Activated CD4-positive, alpha-beta T cell treated with anti-CD3 and anti-CD28 coated beads, Interleukin-2, amount 50 U/mL, for 48 hours (primary cell): ENCODE data around the gene PAX5.
"Not testable (repeated sequence)": the region's sequence is repeated elsewhere in the genome, so short reads cannot be mapped to it uniquely, and the experiment has no call there.

ENCODE experiments used
- DNase-seq, 2 experiments: peaks; one replicate each; pipeline ENCODE4 v3.0.0-alpha.2; 2020

The PAX5 gene

DNA sequence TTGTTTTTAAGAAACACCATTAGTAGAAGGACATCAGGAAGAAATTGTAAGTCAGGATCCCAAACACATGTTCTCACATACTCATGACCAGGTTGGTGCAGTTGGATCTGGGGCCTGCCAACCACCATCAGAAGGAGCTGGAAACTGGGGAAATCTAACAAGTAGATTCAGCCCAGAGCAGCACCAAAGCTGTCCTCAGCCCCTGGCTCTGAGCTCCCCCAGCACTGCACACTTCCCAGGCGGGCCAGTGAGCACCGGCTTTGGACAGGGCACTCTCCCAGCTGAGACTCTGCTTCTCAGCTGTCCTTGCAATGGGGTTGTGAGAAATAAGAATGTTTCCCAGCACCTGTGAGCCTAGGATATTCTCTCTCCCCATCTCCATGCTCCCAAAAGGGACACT lies 162.5 kb downstream of the PAX5 start:
- no peak for DNase-seq

DNA sequence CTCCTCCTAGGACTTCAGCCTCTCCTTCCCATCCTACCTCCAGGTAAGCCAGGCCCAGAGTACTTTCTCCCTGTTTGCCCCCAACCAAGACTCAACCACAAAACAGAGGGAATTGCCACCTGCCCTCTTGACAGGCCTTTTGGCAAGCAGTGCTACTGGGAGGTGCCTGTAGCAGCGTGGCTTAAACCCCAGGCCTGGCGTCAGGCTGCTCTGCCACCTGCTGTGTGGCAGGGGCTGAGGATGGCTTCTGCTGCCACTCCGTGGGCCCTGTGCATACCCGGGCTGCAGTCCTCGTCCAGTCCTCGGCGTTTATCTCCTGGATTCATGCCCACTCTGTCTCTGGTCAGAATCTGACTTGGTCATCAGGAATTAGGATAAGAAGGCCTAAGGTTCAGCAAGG lies 163.1 kb downstream of the PAX5 start:
- no peak for DNase-seq

DNA sequence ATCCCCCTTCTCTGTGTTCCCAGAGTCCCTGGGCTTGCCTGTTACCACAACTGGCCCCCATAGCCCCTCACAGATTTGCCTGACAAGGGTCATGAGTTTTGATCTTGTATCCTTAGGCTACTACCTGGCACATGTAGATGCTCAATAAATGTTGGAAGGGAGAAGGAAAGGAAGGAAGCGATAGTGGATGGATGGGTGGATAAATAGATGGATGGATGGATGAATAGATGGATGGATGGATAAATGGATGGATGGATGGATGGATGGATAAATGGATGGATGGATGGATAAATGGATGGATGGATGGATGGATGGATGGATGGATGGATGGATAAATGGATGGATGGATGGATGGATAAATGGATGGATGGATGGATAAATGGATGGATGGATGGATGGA lies 164.5 kb downstream of the PAX5 start:
- DNase-seq = not testable (repeated sequence)

DNA sequence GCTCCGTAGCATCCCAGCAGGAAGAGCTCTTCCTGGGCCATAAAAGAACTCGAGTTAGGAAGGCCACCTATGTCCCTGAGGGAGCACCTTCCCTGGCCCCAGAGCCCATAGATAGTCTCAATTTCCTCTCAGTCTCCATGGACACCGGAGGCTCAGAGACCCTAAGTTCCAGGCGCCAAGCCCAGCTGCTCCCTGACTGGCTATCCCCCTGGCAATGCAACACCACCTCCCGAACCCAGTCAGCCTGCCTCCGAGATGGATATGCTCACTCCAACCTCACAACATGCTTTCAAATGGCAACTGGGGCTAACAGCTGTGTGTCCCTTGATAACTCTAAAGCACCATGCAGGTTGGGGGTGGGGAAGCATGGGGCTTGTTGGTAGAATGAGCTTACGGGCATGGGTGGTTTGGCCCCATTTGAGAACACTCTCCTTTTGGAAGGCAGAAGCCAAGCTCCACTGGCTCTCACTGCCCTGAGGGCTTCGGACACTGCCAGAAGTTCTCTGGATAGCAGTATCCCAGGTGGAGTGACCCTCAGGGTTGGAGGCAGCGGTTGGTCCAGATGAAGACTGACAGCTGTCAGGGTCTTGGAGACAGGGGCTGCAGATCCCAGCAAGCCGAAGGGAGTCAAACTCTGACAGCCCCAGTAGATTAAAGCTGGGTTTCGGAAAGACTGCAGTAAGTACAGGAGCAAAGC lies 165.3 kb downstream of the PAX5 start:
- DNase-seq = no peak

DNA sequence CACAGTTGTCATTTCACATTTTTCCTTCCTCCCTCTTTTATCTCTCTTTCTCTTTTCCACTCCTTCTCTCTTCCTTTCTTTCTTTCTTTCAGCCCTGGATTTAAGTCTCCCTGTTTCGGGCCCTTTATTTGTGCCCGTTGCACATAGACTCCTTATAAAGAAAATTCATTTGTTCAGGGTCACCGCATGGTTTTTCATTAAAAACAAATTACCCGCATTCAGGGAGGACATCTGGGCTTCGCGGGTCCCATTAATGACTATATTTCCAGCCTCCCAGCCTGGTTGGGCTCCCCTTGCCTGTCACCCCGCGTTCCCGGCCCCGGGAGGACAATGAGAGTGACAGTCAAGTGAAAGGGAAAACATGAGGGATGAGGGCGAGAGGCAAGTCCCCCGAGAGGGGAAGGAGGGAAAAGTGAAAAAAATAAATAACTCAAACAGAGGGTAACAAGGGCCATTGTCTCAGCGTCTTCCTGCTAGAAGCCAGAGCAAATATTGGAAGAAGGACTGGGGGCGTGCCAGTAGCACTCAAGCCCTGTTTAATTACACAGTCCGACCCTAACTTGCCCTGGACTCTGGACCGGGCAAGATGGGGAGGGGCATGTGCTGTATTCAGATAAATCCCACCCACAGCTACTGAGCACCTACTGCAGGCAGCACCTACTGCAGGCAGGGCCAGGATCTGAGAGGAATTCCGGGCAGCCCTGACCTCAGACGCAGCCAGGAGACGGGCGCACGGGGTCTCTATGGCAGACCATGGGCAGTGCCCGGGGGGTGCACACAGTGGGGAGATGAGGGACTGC lies 166.2 kb downstream of the PAX5 start:
- no peak for DNase-seq

DNA sequence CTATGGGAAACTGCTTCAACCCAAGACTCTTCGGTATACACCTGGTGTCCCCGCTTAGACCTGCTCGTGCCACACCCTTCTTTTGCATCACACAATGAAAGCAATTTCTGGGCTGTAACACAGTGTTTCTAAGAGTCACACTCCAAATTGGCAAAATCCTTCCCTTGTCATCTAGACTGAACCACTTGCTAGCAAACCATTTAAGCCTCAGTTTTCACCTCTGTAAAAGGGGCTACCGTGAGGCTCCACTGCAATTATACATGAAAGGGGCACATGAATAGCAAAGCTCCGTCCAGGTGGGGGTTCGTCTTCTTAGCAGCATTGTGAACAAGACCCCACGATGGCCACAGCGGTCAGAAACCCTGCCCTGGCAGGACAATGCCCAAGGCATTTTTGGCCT lies 166.8 kb downstream of the PAX5 start:
- DNase-seq = no peak

DNA sequence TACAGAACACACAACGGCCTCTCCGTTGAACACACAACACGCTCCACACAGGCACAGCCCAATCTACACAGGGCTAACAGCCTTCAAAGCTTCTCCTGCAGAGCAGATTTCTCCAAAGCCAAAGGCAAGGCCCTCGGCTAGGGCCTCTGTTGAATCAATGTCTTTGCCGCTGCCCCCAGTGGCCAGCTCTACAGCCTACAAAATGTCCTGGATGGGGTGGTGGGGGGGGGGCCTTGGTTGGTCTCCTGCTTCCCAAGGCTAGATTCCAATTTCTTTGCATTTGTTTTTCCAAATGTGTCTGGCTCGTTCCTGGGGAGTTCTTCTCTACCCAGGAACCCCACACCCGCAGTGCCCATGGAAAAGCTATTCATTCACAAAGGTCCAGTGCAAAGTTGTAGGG lies 167.2 kb downstream of the PAX5 start:
- DNase-seq = no peak

DNA sequence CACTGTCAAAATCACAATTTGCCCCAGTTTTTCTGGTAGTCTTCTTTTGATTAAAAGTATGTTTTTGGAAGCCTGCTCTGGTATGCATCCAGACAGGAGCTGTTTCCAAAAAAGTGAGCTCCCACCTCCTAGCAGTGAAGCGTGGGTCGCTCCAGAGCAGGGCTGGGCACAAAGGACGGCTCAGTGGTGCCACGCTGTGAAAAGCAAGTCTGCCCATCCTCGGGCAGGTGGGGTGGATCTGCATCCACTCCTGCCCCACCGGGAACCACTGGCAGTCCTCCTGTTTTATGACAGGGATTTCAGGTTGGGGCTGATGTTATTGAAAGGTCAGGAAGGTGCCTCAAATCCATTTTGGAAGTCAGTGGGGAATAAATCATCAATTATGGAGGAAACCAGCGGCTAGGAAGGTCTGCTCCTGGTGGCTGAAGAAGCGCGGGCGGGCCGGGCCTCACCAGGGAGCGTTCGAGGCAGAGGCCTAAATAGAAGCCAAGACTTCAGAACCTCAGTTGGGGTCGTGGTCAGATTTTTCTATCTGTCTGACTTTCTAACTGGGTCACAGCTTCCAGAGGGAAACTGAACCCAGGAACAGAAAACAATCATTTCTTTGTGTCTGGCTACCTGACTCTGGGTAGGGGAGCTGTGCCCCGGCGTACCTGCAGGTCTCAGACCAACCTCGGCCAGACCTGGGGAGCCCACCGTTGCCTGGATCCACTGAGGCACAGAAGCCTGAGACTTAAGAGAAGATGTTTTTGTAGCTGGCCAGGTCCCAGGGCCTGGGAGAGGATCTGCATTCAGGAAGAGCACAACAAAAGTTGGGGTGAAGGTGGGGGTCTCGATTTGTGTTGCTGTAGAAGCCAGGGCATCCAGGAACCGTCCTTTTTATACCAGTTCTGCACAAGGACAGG lies 168.1 kb downstream of the PAX5 start:
- no peak for DNase-seq

DNA sequence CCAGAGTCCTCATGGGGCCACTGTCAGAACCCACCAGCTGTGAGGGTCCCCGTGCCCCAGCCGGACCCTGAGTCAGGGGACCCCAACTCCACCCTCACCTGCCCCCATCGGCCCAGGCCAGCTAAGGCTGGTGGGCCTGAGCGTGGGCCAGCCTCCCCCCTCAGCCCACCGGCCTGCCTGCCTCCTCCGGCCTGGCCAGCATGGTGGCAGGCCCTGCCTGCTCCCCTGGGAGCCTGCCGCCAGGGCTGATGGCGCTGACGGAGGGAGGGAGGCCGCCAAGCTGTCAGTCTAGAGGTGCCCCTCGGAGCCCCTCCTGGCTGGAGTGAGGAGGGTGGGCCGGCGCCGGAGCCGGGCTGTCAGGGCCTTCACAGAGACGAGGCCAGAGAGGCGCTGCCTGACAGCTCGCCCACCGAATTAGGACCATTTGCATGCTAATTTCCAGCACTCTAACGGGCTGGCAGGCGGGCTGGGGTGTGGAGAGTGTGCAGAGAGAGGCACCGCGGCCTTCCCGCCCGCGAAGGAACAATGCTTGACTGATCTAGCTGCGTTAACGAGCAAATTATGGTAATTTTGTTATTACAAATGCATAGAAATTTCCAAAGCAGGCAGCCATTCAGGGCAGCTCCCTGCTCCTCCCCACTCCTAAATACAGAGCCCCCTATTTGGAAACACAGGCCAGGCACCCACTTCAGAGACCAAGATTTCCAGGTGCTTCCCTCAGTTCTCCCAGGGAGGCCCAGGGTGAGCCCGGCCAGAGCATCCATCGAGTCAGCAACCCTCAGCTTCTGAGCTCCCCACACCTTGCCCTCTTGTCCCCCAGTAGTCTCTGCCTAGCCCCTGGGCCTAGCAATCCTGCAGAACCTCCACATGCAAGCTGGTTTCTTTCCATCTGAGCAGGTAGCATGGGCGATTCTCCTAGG lies 169.3 kb downstream of the PAX5 start:
- no peak for DNase-seq

DNA sequence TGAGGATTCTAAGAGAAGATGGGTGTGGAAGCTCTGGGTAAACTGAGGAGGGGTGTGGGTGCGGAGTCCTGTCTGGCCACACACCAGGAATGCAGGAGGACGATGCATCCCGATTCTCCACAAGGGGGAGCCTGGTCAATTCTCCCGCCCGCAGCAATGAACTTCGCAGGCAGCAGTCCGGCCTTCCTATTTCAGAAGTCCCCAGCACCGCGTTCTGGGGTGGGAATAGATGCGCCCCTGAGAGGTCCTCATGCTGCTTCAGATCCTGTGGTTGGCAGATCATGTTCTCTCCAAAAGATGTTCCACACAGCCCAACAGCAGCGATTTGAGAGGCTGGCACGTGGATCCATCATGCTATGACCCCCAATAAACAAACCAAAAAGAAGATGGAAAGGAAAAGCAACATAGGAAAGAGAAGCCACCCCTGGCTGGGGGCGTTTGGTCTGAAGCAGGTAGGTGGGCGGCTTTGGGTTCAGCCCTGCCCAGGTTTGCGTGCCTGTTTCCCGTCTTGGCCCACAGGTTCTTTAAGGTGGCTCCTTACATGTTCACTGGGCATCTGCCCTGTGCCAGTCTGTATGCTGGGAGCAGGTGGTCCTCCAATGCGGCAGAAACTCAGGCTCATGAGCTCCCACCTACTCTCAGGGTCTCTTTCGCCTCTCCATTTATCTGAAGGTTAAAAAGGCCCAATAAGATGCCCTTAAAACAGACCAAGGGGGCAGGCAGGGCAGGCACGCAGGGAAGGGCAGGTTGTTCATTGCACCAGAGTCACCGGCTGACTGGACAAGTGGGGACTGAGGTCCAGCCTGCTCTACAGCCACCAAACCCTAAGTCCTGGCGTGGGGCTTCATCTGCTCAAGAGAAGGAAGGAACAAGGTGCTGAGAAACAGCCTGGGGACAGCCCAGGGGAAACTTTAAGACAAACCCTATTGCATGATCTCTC lies 171.6 kb downstream of the PAX5 start:
- peak in 1 of 2 experiments; percentile 27 for DNase-seq

DNA sequence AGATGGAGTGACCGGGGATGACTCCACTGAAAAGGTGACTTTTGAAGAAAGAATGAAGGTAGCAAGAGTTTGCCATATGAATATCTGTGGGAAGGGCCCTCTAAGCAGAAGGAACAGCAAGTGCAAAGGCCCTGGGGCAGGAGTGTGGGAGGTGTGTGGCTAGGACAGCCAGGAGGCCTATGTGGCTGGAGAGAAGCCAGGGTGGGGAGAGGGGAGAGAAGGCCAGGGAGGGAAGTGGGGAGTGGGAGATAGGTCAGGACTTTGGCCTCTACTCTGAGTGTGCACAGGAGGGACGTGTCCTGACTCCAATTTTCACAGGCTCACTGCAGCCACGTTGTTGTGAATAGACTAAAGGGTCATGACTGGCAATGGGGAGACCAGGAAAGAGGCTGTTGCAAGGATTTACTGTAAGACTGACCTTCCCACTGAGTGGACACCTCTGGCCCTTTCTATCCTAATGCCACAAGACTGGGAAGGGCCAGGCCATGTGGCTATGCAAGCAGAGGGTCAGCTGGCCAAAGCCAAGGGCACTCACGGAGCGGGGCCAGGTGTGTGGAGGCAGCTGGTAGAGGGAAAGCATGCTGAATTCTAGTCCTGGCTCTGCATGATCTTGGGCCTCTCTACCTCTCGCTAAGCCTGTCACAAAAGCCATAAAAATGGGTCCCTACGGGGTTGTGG lies 172.4 kb downstream of the PAX5 start:
- DNase-seq = no peak

DNA sequence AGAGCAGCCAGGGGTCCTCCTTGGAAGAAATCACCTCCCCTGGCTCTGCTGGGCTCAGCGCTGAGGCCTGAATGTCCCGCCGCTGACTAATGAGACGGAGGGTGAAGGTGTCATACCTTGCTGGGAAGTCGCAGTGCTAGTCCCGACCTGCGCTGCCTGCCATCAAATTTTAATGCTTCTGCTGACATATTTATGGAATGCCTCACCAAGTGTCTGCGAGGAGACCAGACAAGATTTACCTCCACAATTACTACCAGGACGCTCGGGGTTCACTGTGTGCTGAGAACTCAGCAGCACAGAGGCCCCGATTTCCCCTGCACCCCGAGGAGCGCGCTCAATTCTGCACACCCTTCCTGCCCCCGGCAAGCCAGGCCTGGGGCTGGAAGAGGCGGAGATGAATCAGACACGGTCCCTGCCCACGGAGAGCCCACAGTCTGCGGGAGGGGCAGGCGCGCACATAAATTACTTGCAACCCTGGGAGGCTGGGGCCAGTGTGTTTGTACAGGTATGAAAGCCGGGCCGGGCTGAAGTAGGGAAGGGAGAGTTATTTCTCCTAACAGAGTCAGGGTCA lies 175.2 kb downstream of the PAX5 start:
- no peak for DNase-seq

DNA sequence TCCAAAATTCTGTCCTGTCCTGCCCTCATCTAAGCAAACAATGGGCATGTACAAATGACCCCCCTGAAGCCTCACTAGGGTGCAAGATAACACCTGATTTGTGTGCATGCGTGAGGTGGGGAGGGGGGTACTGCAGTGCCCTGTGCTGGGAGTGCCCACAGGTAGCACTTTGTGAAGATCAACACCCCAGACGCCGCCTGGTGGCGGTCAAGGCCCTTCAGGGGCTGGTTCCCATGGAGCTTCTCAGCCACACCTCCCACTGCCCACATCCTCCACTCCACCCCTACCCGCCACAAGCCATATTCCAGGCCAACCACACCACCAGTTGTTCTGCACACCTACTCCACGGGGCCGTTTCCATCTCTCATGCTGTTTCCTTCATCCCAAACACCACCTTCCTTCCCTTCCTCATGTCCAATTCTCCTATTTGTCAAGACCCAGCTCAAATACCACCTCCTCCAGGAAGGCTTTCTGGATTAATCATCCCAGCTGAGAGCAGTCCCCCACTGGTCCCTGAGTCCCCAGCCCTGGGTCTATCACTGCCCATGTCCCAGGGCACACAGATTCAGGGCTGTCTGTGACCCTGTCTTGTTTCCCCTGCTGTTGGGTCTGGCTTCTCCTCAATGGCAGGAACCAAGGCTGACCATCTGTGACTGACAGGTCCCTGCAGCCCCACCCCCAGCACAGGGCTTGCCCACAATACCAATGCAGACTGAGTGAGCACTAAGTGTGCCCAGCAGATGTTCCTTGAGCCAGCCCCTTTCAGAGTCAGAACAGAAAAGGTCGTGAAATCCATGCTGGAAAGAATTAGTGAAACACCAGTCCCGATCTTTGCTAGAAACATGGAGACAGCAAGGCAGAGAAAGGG lies 178.4 kb downstream of the PAX5 start:
- peak; percentile 48 to 53 for DNase-seq

DNA sequence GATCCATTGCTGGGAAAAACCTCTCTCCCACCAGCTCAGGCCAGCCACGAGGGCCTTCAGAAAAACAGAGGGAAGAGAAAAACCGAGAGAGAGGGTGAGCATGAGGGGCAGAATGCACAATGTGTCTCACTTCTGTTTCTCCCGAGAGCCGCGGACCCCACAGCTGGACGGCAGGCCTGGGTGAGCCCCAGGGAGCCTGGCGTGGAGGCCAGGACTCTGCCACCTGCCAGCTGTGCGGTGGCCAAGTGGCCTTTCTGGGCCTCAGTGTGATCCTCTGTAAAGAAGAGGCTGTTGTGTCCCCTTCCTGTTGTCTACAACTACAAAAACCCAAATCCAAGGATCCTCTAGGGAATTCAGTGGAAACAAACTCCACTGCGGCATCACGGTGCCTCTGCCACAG lies 179.3 kb downstream of the PAX5 start:
- DNase-seq = no peak

DNA sequence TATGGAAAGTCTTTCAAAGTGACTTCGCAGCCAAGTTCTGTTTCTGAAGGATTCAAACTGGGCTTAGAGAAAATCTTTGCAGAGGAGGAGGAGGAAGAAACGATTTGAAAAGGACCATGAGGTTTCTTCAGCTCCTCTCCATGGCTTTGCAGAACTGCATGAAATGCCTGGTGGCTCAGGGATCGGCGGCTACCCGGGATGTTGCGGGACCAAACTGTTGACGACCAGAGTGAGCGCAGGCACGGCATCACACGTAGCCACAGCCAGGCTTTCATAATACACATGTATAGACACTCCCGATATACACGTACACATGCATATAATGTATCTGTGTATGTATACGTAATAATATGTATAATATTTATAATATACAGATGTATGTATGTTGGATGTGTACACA lies 180.0 kb downstream of the PAX5 start:
- no peak for DNase-seq

DNA sequence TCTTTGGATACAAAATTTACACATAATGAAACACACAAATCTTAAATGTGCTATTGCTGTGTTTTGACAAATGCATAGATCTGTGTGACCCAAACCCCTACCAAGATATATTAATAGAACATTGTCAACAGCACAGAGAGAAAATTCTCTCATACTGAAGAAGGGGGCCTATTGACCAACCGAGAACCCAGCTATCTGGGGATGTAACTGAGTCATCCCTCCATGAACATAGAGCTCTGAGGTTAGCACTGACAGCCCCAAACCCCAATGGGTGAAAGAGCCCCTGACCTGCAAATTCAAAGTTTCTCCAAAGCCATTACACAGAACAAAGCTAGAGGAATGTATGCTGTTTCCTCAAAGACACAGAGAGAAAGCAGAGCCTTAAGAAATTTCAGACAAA lies 180.8 kb downstream of the PAX5 start:
- no peak for DNase-seq

DNA sequence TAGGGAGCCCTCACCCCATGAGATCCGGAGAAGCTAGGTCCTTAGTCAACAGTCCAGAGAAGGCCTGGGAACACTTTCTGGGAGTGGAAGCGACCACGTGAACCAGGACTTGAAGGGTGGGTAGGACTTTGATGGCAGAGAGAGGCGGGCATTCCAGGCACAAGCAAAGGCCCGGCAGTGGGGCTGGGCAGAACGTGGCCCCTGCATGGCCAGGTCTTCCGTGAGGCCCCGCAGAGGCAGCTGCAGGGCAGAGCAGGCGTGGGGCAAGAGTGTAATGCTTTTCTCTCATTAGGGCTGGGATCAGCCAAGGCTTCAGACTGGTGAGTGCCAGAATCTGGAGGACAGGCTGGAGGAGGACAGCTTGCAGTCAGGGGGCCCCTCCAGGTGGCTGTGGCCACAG lies 184.1 kb downstream of the PAX5 start:
- no peak for DNase-seq

DNA sequence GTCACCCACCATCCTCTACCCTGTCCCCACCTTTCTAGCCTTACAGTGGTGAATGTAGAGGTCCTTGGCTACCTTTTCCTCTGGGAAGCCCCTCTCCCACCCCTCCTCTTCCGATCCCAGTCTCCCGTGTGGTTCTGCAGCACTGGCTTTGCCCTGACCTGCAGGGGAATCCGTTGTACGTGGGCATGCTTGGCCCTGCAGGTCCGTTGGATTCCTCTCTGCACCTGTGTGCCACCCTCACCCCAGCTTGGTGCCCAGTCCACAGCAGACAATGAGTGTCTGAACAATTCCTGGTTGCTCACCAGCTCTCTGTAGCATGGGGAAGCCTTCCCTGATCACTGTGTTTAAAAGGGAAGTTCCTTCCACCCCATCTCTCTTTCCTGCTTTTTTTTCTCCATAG lies 185.1 kb downstream of the PAX5 start:
- DNase-seq = no peak
